ENCODE results near the gene MCAT.

Gene MCAT

DNA sequence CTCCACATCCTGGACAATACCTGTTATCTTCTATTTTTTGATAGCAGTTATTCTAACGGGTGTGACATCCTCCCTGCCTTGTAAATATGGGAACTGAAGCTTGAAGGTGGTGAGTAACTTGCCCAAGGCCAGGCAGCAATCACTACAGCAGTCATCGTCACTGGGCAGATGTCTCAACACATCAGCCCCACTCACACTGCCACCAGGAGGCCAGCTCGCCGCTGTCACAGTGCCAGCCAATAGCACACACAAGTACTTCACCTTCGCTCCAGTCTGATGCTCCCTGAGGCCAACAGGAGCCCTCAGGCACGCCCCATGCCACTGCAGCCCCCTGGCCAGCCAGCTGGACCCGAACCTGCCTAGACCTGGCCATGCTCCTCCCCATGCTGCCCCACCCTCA, 49.1 kb downstream of the MCAT start:
- FAIRE-seq: no peak

DNA sequence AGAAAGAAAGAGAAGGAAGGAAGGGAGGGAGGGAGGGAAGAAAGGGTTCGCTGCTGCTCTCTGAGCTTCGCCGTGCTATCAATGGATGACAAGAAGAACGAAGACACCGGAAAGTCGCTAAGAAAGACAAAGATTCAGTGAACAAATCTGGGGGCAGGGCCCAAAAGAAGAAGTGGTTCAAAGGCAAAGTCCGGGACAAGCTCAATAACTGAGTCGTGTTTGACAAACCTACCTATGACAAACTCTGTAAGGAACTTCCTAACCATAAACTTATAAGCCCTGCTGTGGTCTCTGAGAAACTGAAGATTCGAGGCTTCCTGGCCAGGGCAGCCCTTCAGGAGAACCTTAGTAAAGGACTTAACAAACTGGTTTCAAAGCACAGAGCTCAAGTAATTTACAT, 51.1 kb downstream of the MCAT start:
- FAIRE-seq (no peak), DNase-seq (ENCODE audit: low spot score) (no peak)

More for the DNA sequence above, 49.1 kb downstream of the MCAT start:
- peak; percentile 40 for DNase-seq (ENCODE audit: low spot score)

DNA sequence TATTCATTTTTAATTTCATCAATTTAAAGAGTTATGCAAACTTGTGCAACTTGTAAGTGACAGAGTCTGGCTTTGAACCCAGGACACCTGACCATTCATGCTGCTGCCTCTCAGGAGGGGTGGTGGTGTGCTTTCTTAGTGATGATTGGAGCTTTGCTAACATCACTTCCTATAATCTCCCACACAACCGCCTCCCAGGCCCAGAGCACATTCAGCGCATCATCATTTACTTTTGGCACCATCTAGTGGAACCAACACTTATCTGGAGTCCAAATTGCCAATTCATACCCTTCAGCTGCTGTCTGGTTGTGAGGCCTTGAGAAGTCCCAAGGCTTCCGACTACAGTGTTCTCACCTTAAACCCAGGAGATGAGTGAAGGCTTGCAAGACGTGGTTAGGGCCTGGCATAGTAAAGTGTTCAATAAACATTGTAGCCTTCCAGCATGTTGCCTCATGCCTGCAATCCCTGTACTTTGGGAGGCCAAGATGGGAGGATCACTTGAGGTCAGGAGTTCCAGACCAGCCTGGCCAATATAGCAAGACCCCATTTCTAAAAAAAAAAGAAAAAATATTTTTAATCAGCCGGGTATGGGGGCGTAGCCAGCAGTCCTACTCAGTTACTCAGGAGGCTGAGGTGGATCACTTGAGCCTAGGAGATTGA, 52.9 kb downstream of the MCAT start:
- peak; percentile 78 for FAIRE-seq
- peak; percentile 85 for DNase-seq (ENCODE audit: low spot score)

- DNase-seq (ENCODE audit: low spot score): peak; percentile 74
- no peak for FAIRE-seq
Observed at GRCh38 chr22:43088984-43089717, 54.0 kb downstream of the MCAT start, which contains the start of gene TTLL1. Gene TTLL1 (minus strand): TSS chr22:43089391. CDS start chr22:43075586, 13,805 bp downstream.

DNA sequence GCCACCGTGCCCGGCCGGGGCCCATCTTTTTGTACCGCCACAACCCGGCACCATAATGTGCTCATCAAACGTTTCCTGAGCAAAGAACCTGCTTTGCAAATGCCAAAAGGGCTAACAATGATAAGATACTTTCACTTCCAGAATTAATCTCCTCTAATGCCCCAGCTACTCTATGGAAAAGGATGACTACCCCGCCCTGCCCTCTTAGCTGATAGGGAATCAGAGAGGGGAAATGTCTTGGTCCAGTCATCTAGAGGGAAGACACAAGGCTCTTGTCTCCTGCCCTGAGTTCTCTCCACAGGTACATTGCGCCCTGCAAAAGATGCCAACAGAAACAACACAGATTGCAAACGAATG, 54.6 kb downstream of the MCAT start:
- DNase-seq (ENCODE audit: low spot score): no peak
- no peak for FAIRE-seq

DNA sequence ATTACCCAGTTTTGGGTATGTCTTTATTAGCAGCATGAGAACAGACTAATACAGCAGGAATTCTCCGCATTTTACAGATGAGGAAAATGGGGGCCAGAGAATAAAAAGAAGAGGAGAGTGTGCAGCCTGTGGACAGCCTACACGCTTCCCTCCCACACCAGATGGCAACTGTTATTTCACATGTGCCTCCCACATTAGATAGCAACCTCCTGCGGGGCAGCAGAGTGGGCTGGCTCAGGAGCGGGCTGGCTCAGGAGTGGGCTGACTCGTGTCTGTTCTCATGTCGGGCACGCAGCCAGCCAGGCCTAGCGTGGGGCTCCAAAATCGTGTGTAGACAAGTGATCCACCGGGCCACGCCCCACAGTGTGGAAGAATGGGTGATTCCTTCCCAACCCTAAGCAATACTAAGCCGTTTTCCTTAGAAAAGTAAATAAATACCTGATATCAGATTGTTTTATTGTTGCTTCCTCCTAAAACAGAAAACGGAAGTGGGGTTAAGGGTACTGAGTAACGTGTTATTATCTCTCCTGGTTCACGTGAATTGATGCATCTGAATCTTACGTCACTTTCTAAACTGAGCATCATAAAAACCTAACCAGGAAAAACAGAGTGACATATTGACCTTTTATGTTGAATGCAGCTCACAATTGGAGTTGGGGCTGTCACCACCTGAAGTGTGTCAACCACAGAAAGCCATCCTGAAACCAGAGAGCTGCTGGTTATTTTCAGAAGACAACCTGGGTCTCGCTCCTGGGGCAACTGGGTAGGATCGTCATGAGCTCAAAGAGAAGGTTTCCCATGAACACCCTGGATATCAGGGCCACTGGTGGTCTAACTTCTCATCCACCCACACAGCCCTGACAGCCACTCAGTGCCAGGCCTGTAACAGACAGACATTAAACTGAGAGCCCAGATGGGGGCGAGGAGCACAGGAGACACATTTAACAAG, 57.3 kb downstream of the MCAT start:
- FAIRE-seq (no peak), DNase-seq (ENCODE audit: low spot score) (no peak)

Data from RCC 7860 (cell line).